Measurements from ENCODE around the gene NFKBIA.
"Not testable (repeated sequence)": the region's sequence is repeated elsewhere in the genome, so short reads cannot be mapped to it uniquely, and the experiment has no call there.

Gene NFKBIA

DNA sequence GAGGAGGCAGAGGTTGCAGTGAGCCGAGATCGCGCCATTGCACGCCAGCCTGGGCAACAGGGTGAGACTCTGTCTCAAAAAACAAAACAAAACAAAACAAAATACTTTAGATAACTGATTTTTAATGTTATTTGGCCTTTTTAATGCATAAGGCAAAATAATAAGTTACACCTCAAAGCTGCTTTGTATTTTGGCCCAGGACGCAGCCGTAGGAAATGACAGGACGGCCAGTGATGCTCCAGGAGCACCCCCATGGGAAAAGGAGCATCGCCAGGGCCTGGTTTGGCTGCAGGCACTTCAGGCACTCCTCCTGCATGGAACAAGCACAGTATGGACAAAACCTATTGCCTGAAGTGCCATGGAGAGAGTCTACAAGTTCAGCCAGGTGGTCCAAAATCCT, 3.5 kb upstream of the NFKBIA start:
- DNase-seq (ENCODE audit: low spot score), result no peak

DNA sequence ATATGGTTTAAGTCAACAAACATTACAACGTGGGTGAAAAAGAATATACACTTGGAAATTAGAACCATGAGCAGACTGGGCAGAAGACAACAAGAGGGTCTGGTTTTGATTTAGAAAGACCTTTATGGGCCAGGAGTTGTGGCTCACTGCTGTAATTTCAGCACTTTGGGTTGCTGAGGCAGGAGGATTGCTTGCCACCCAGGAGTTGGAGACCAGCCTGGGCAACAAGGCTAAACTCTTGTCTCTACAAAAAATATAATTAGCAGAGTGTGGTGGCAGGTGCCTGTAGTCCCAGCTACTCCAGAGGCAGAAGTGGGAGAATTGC, 2.7 kb upstream of the NFKBIA start:
- no peak for DNase-seq (ENCODE audit: low spot score)

DNA sequence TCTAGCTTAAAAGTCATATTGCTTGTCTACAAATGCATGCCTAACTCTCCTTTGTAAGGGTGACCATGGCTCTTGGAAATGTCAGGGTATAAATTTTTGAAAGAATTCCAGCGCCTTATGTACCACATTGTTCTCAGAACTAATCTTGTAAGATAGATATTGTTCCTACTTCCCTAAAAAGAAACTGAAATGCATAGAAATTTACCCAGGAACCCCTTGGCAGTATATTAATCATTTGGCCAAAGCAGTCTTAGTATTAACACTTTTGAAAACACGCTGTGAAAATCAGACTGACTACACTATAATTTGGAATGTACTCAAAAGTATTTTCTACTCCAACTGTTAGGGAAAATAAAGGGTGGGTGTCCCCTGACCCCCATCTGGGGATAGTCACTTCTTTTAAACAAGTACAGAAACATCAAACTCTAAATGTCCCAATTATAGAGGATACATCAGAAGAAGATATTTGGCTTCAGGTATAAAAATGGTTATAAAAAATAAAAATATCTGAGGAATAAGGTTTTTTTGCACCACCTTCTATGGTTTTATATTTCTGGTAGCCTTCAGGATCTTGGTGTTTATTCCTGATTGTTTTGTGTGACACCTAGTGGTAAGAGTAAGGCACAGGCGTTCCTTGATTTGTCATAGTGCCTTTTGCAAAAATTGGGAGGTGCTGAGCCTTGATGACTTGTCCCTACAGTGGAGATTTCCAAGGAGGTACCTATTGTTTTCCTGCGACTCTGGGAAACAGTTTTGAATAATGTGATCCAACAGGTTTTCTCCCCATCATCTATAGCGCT, 2.2 kb upstream of the NFKBIA start:
- DNase-seq (ENCODE audit: low spot score), result peak; percentile 69

DNA sequence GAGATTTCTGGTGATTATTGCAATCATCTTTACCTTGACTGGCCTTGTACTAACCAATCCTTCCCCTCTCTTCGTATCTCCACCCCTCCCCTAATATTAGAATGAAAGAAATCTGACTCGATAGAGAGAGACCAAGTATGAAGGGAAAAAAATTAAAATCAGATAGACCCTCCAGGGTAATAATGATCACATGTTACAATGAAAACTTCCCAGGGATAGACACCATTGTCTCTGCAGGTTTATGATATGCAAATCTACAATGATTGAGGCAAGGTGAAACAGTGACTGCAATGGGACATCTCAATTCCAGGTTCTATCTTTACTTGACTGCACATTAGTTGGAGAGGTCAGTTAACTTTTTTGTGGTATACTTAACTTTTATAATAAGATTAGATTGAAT, 1.5 kb upstream of the NFKBIA start:
- DNase-seq (ENCODE audit: low spot score), result no peak

DNA sequence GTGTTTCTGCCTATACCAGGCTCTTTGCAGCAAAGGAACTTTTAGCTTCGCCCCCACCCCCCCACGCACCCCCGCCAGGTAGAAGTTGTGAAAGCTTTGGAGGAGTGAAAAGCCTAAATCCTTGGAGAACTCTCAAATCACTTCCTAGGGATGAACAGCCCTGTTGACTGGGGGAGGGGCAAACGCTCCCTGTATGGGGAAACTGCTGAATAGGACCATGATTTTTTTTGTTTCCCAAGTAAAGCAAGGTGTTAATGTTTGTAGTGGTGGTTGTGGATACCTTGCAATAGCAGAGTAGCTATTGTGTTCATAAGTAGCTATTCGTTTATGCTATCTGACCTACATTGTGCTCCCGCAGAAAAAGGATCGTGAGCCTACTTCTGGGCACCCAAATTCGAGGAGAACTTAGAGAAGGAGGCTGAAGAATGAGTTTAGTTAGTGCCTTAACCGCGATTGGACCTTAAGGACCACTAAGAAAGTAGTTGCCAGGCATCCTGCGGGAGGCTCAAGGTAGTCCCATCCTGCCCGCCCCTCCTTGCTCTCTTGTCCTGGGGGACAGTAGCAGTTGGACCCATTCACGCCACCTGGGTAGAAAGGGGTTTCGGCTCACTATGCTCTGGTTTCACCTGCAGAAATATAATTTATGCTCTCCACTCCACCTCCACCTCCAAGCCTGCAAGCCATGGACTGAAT, 901 bp upstream of the NFKBIA start:
- no peak for DNase-seq (ENCODE audit: low spot score)

DNA sequence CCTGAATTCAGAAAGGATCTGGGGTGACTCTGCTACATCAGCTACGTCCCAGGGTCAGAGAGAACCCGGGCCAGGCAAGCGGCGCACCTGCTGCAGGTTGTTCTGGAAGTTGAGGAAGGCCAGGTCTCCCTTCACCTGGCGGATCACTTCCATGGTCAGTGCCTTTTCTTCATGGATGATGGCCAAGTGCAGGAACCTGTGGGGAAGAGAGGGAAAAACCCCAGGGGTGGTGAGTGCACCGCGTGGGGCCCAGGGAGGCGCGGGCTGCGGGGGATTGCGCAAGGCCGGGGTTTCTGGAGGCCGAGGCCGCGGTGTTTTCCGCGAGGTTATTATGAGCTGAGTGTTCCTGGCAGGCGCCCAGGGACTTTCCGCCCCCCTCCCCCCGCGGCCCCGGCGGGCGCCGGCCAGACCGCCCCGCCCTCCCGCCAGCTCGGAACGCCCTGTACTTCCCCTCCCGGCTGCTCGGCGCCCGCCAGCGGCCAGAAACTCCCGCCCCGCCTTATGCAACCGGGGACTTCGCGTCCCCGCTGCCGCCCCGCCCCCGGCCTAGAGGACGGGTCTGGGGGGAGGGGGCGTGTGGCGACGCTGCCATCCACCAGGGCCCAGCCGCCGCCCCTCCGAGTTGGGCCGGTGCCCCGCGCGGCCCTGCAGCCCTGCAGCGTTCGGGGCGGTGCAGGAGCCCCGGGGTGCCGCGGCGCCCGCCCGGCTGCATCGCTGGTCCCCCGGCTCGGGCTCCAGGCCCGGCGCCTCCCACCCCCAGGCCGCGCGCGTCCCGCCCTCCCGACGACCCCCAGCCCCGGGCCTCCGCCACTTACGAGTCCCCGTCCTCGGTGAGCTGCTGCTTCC, 723 bp downstream of the NFKBIA start:
- peak; percentile 95 for DNase-seq (ENCODE audit: low spot score)

DNA sequence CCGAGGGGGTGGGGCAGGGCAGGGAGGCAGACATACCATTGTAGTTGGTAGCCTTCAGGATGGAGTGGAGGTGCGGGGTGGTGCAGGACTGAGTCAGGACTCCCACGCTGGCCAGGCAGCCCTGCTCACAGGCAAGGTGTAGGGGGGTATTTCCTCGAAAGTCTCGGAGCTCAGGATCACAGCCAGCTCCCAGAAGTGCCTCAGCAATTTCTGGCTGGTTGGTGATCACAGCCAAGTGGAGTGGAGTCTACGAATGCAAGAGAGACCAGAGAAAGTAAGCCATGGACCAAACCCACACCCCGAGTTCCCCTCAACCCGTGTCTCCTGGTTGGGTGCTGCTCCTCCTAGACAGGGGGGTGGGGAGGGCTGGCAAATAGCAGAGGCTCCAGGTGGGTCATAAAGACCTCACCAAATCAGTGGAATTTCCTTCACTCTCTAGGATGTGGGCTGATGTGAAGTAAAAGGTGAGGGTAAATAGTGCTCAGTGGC, 1.4 kb downstream of the NFKBIA start:
- DNase-seq (ENCODE audit: low spot score), result peak; percentile 46

DNA sequence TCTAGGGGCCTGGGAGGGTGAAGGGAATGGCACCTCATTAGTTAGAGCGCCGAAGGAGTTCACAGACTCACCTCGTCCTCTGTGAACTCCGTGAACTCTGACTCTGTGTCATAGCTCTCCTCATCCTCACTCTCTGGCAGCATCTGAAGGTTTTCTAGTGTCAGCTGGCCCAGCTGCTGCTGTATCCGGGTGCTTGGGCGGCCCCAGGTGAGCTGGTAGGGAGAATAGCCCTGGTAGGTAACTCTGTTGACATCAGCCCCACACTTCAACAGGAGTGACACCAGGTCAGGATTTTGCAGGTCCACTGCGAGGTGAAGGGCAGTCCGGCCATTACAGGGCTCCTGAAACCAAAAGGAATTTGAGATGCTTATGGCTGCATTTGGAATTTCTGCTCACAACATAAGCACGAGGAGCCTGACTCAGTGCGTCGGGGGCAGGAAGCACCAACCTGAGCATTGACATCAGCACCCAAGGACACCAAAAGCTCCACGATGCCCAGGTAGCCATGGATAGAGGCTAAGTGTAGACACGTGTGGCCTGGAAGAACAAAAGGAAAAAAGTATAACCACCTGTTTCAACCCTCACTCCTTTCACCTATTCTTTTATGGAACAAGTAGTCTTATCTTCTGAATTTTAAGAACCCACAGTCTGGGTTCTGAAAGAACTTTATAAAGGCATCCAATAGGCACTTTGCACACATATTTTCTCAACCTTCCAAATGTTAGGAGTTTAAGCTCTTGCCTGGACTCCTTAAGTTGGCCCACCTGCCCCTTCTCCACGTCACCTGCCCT, 2.0 kb downstream of the NFKBIA start:
- peak; percentile 54 for DNase-seq (ENCODE audit: low spot score)

GRCh38 chr14:35401422-35402265, 2.9 kb downstream of the NFKBIA start:
- no peak for DNase-seq (ENCODE audit: low spot score)

GRCh38 chr14:35400648-35401421, 3.7 kb downstream of the NFKBIA start:
- no peak for DNase-seq (ENCODE audit: low spot score)

- no peak for DNase-seq (ENCODE audit: low spot score)
Measured at GRCh38 chr14:35399083-35399937, 5.2 kb downstream of the NFKBIA start.

DNA sequence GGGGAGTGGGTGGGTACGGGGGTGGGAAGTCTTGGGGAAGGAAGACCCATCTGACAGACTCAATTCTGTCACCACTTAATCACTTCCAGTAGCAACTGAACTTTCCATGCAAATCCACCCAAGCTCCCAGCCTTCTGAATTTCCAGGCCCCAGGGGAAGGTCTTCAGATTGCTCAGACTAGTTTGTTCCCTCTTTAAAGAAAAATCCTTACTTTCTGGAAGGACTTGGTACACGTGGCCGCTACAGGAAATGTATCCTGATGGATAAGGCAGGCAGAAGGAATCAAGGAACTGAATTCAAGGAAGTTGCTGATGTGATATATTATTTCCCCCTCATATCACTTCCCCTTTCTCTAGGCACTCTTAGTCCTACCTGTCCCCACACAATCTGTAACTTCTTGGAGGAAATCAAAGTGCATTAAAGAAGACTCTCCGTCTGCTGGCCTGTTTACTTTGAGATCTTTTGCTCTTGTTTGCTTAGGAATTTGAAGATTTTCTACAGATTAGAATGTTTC, 6.4 kb downstream of the NFKBIA start:
- no peak for DNase-seq (ENCODE audit: low spot score)

- DNase-seq (ENCODE audit: low spot score), result not testable (repeated sequence)
Measured at GRCh38 chr14:35396610-35397009, 7.9 kb downstream of the NFKBIA start.

- no peak for DNase-seq (ENCODE audit: low spot score)
Measured at GRCh38 chr14:35395283-35395682, 9.3 kb downstream of the NFKBIA start.

GRCh38 chr14:35394326-35395013, 10.1 kb downstream of the NFKBIA start:
- DNase-seq (ENCODE audit: low spot score), result no peak

GRCh38 chr14:35393826-35394225, 10.7 kb downstream of the NFKBIA start:
- no peak for DNase-seq (ENCODE audit: low spot score)

GRCh38 chr14:35392103-35392502, 12.4 kb downstream of the NFKBIA start:
- no peak for DNase-seq (ENCODE audit: low spot score)

DNA sequence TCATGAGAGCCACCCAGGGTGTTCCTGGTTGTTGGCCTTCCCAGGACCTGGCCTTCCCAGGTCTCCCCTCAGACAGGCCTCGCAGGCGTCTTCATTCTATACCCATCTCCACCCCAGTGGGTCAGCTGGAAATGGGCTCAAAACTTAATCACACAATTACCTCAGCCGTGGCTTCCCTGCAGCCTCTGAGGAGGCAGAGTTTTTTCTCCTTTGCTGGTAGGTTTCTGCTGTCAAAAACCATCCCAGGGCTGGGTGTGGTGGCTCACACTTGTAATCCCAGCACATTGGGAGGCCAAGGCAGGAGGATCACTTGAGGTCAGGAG, 13.2 kb downstream of the NFKBIA start:
- DNase-seq (ENCODE audit: low spot score), result no peak
